Keratinocyte (primary cell): Measurements from ENCODE around the gene RRP1B. TPM values are rescaled to one million over a fixed set of nuclear protein-coding genes. Genes with fewer than 3 reads are reported as not detected.
A peak's percentile ranks its signal among the peaks of the same experiment; 100 is the strongest.

Source experiments
- DNase-seq: peaks from one replicate; pipeline ENCODE4 v3.0.0-alpha.2; 2011; ENCODE audit warnings: low read depth, missing footprints, low spot score
- FAIRE-seq: peaks from 2 replicates; lab custom pipeline; 2011; peaks lifted over from hg19 to GRCh38; lab: Jason Lieb, UNC
- H2AFZ ChIP-seq: 2 replicates; pipeline ENCODE4 v1.6.0; 2012; ENCODE audit warnings: low read length, control low read depth, inconsistent platforms; ENCODE audit not compliant: control insufficient read depth
- H3K27ac ChIP-seq: 2 replicates; pipeline ENCODE4 v1.5.1; 2011; ENCODE audit warnings: low read length; ENCODE audit not compliant: control insufficient read depth, insufficient read depth
- H3K27me3 ChIP-seq: 3 replicates; pipeline ENCODE4 v1.6.0; 2011; ENCODE audit warnings: low read length; ENCODE audit not compliant: control insufficient read depth, insufficient read depth; ENCODE audit errors: extremely low read depth
- H3K36me3 ChIP-seq, 2 experiments: 2 replicates in 1 of 2; 3 replicates in 1 of 2; pipeline ENCODE4 v1.5.1; 2011; ENCODE audit warnings: low read length in 2 of 2, mild to moderate bottlenecking in 1 of 2; ENCODE audit not compliant: control insufficient read depth in 2 of 2, insufficient read depth in 2 of 2; ENCODE audit errors: extremely low read depth in 1 of 2
- H3K4me1 ChIP-seq: 3 replicates; pipeline ENCODE4 v1.5.1; 2011; ENCODE audit warnings: low read length; ENCODE audit not compliant: control insufficient read depth, insufficient read depth; ENCODE audit errors: extremely low read depth
- H3K4me2 ChIP-seq: 3 replicates; pipeline ENCODE4 v1.6.0; 2011; ENCODE audit warnings: low read depth, low read length; ENCODE audit not compliant: control insufficient read depth, insufficient read depth; ENCODE audit errors: extremely low read depth
- H3K4me3 ChIP-seq, 3 experiments: fragments of 200-600 bp in 1 of 3; sonication (generic) in 1 of 3; 2 replicates in 2 of 3; 3 replicates in 1 of 3; pipeline ENCODE4 v1.5.1; 2011 to 2016; ENCODE audit warnings: low read length in 3 of 3, mild to moderate bottlenecking in 3 of 3, control low read depth in 2 of 3, inconsistent platforms in 1 of 3, low read depth in 1 of 3, mixed read lengths in 1 of 3, mixed run types in 1 of 3, moderate library complexity in 1 of 3; ENCODE audit not compliant: control insufficient read depth in 2 of 3, insufficient read depth in 2 of 3; ENCODE audit errors: extremely low read depth in 1 of 3
- H3K79me2 ChIP-seq: 2 replicates; pipeline ENCODE4 v1.6.0; 2012; ENCODE audit warnings: low read length; ENCODE audit not compliant: control insufficient read depth, insufficient read depth
- H3K9ac ChIP-seq: 3 replicates; pipeline ENCODE4 v1.6.0; 2011; ENCODE audit warnings: low read length; ENCODE audit not compliant: control insufficient read depth, insufficient read depth; ENCODE audit errors: extremely low read depth
- H3K9me1 ChIP-seq: 3 replicates; pipeline ENCODE4 v1.6.0; 2011; ENCODE audit warnings: low read length; ENCODE audit not compliant: control insufficient read depth, insufficient read depth; ENCODE audit errors: extremely low read depth
- H3K9me3 ChIP-seq: 2 replicates; pipeline ENCODE4 v1.5.1; 2012; ENCODE audit warnings: low read depth, low read length; ENCODE audit not compliant: control insufficient read depth
- H4K20me1 ChIP-seq: 3 replicates; pipeline ENCODE4 v1.6.0; 2011; ENCODE audit warnings: low read length; ENCODE audit not compliant: control insufficient read depth, insufficient read depth; ENCODE audit errors: extremely low read depth
- EZH2 ChIP-seq: IDR thresholded peaks from one replicate; pipeline ENCODE4 v1.6.1; 2012; ENCODE audit warnings: inconsistent platforms, mild to moderate bottlenecking, low read length, moderate library complexity
- dilution Hi-C: fragments of 300-500 bp; cut with MboI; formaldehyde crosslinking; loops from one replicate; pipeline ENCODE4 v1.7.0; 2020; ENCODE audit warnings: low sequenced_read_pairs; ENCODE audit not compliant: extremely low pct_ligation_motif_present
- polyA plus RNA-seq, 5 experiments: library from polyadenylated mRNA; depleted of rRNA in 3 of 5; stranded (reverse) in 3 of 5; stranded (forward) in 1 of 5; unstranded in 1 of 5; fragments of >200 nt; gene quantifications; 1 replicate in 1 of 5; 2 replicates in 3 of 5; 3 replicates in 1 of 5; pipeline versions ENCODE4 v1.2.1 to v1.2.3, GENCODE V29; 2011 to 2012; ENCODE audit warnings: missing spikeins in 2 of 5, low read depth in 1 of 5, low replicate concordance in 1 of 5
- TF ChIP-seq, protein P1 (sequence below), 3 experiments: IDR thresholded peaks in 1 of 3; conservative IDR thresholded peaks in 1 of 3; optimal IDR thresholded peaks in 1 of 3; 2 replicates in 2 of 3; 3 replicates in 1 of 3; pipeline versions ENCODE3 to v1.5.1; 2011; ENCODE audit warnings: low read length in 3 of 3, mild to moderate bottlenecking in 3 of 3, moderate library complexity in 2 of 3, control low read depth in 1 of 3, inconsistent platforms in 1 of 3; ENCODE audit not compliant: insufficient read depth in 2 of 3; ENCODE audit errors: extremely low read depth in 1 of 3

Gene RRP1B
- polyA plus RNA-seq, 1 donor (not counting 4 experiments of a cell fraction or from before 2014, with no cell fraction given): 19.8 TPM

DNA sequence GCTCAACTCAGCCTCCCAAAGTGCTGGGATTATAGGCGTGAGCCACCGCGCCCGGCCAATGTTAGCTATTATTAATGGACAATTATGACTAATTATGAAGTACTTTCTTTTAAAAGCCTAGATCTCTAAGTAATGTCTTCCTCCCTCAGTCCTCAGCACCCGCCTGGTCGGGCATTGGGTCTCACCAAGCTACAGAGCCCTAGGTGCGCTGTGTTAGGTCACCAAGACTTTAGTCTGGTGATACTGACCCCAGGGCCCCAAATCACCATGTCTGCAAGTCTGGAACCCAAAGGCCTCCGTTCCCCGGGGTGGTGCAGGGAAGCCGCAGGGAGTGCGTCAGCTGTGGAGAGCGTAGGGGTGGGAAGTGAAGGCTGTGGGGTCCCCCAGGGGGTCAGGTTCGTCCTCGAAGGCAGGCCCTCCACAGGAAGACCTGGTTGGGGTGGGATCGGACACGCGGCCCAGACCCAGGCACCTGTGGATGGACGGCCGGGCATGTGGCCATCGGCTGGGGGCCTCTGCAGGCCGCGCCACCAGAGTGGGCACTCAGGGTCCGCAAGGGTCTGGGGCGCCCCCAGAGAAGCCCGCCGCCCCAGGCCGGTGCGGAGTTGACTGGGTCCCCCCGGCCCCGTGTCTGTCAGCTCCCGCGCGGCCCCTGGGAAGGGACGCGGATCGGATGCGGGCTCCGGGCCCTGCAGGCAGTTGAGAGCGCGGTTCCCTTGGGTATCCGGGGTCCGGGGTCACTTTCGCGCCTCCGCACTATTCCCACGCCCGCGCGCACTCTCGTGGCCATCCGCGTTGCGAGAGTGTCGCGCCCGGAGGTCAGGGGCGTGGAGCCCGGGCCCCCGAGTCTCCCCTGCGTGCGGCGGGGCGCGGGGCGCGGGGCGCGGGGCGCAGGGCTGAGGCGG lies 58.9 kb downstream of the RRP1B start:
- Histone ChIP-seq H3K9me1 (no peaks in the 10 kb centered on the region), H3K27me3 (no peaks in the 10 kb centered on the region), H3K27ac (peak overlapping the region; percentile 84), H3K4me3 (peak overlapping the region; percentile 69 to 89 (median 86)), H3K4me1 (peaks cover 24% of the 10 kb centered on the region), H3K9me3 (no peaks in the 10 kb centered on the region), H2AFZ (peak overlapping the region; percentile 43), H3K79me2 (peaks cover 38% of the 10 kb centered on the region), H3K9ac (peak overlapping the region; percentile 86), H3K4me2 (peak overlapping the region; percentile 75), H3K36me3 (peaks cover 0 to 3% of the 10 kb centered on the region in 2 experiments), H4K20me1 (peaks cover 8% of the 10 kb centered on the region)
- DNase-seq (no peak), FAIRE-seq (no peak)
- no peak for TF ChIP-seq EZH2
- TF ChIP-seq, protein P1, sequence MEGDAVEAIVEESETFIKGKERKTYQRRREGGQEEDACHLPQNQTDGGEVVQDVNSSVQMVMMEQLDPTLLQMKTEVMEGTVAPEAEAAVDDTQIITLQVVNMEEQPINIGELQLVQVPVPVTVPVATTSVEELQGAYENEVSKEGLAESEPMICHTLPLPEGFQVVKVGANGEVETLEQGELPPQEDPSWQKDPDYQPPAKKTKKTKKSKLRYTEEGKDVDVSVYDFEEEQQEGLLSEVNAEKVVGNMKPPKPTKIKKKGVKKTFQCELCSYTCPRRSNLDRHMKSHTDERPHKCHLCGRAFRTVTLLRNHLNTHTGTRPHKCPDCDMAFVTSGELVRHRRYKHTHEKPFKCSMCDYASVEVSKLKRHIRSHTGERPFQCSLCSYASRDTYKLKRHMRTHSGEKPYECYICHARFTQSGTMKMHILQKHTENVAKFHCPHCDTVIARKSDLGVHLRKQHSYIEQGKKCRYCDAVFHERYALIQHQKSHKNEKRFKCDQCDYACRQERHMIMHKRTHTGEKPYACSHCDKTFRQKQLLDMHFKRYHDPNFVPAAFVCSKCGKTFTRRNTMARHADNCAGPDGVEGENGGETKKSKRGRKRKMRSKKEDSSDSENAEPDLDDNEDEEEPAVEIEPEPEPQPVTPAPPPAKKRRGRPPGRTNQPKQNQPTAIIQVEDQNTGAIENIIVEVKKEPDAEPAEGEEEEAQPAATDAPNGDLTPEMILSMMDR (optimal IDR thresholded peaks at IDR 0.05 in 1 of 3, IDR thresholded peaks at IDR 0.05 in 1 of 3, conservative IDR thresholded peaks at IDR 0.05 in 1 of 3; ENCODE audit: extremely low read depth in 1 of 3, insufficient read depth in 2 of 3, low read length in 3 of 3): no peak
- dilution Hi-C loops: no loop called here

DNA sequence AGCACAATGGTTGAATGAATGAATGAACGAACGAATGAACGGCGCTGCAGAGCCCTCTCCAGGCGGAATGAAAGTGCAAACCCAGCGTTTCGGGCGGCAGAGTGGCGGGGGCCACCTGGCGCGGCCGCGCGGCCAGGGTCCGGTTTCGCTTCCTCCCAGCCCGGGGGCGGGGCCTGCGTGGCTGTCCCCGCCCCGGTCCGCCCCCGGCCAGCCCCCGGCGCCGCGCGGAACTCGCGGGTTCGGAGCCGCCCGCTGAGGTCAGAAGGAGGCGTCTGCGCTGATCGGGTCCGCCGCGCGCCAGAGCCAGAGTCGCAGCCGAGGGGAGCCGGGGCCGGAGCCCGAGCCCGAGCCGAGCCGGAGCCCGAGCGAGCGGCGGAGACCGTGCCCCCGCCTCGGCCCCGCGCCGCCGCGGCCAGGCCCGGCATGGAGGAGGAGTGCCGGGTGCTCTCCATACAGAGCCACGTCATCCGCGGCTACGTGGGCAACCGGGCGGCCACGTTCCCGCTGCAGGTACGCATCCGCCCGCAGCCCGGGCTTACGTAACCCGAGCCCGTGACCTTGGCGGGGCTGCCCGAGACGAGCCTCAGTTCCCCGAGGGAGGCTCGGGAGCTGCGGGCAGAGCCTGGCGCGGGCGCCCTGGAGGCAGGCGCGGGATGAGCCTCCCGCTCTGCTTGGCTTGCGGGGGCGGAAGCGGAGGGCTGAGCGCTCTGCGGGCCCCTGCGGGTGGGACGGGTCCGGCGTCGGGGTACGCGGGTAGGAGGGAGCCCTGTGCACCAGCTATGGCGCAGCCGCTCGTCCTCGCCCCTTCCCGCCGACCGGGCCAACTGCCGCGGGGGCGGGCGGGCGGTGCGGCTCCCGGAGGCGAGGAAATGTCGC lies 59.8 kb downstream of the RRP1B start, which contains the start of gene PDXK:
TSS of gene PDXK (plus strand) at position 258 of the 876 bp plus-strand sequence. CDS start at position 424, 166 bp downstream.
- H3K79me2 ChIP-seq: peaks cover 47% of the 10 kb centered on the region

More for the DNA sequence above, 59.8 kb downstream of the RRP1B start, which contains the start of gene PDXK:
- Histone ChIP-seq H3K9me1 (no peaks in the 10 kb centered on the region), H4K20me1 (peaks cover 8% of the 10 kb centered on the region), H3K9me3 (no peaks in the 10 kb centered on the region), H3K36me3 (peaks cover 6 to 10% of the 10 kb centered on the region in 2 experiments), H3K4me2 (peak within 1 kb of the TSS; percentile 93), H3K27ac (peak within 1 kb of the TSS; percentile 84), H2AFZ (peak within 1 kb of the TSS; percentile 43), H3K27me3 (no peaks in the 10 kb centered on the region), H3K4me3 (peak within 1 kb of the TSS; percentile 69 to 89 (median 86)), H3K4me1 (peaks cover 24% of the 10 kb centered on the region), H3K9ac (peak within 1 kb of the TSS; percentile 86)
- no peak for FAIRE-seq
- no peak for DNase-seq
- TF ChIP-seq, protein P1 (optimal IDR thresholded peaks at IDR 0.05 in 1 of 3, IDR thresholded peaks at IDR 0.05 in 1 of 3, conservative IDR thresholded peaks at IDR 0.05 in 1 of 3; ENCODE audit: extremely low read depth in 1 of 3, insufficient read depth in 2 of 3, low read length in 3 of 3): peak in 1 of 3 experiments; percentile 7
- TF ChIP-seq EZH2: no peak
- dilution Hi-C loops: no loop called here
